H1 (cell line): ENCODE results near the gene TPP1. TPM values are rescaled to one million over a fixed set of nuclear protein-coding genes. Genes with fewer than 3 reads are reported as not detected.

Experiments
- CTCF ChIA-PET: fragments of 300-600 bp; sonication (Branson Sonifier 250); formaldehyde crosslinking; loops from one replicate; lab custom pipeline; 2021; ENCODE audit not compliant: partially characterized antibody; lab: Charles Lee
- POLR2A ChIA-PET: fragments of 300-600 bp; sonication (Branson Sonifier 250); formaldehyde crosslinking; loops from one replicate; lab custom pipeline; 2021; ENCODE audit warnings: inconsistent platforms; ENCODE audit not compliant: partially characterized antibody; lab: Charles Lee
- DNase-seq, 2 experiments: peaks; one replicate each; pipeline versions ENCODE4 v3.0.0 to v3.0.0-alpha.2; 2010 to 2022; ENCODE audit warnings: low spot score in 2 of 2, low read depth in 1 of 2, mixed read lengths in 1 of 2
- FAIRE-seq: peaks from 2 replicates; lab custom pipeline; 2011; peaks lifted over from hg19 to GRCh38; lab: Jason Lieb, UNC
- H2AFZ ChIP-seq: 2 replicates; pipeline ENCODE4 v1.8.1; 2012; ENCODE audit warnings: low read length, inconsistent platforms
- H2AK5ac ChIP-seq: 2 replicates; pipeline ENCODE4 v1.6.1; 2013; ENCODE audit warnings: low read depth, low read length
- H2BK120ac ChIP-seq: replicated peaks from 2 replicates; pipeline ENCODE3; 2013; ENCODE audit warnings: low read depth, low read length, inconsistent platforms
- H2BK12ac ChIP-seq: 2 replicates; pipeline ENCODE4 v1.6.1; 2013; ENCODE audit warnings: low read depth, low read length
- H2BK15ac ChIP-seq: 2 replicates; pipeline ENCODE4 v1.6.1; 2013; ENCODE audit warnings: low read length
- H2BK20ac ChIP-seq: 2 replicates; pipeline ENCODE4 v1.6.1; 2013; ENCODE audit warnings: low read length
- H2BK5ac ChIP-seq: 2 replicates; pipeline ENCODE4 v1.6.1; 2013; ENCODE audit warnings: low read depth, low read length
- H3K14ac ChIP-seq: 2 replicates; pipeline ENCODE4 v1.6.1; 2013; ENCODE audit warnings: inconsistent platforms; ENCODE audit not compliant: insufficient read length
- H3K18ac ChIP-seq: 2 replicates; pipeline ENCODE4 v1.6.1; 2013; ENCODE audit warnings: low read length; ENCODE audit errors: extremely low read depth
- H3K23ac ChIP-seq: 2 replicates; pipeline ENCODE4 v1.6.1; 2013; ENCODE audit warnings: inconsistent platforms; ENCODE audit not compliant: insufficient read length
- H3K23me2 ChIP-seq: 2 replicates; pipeline ENCODE4 v1.6.1; 2013; ENCODE audit warnings: low read depth, low read length
- H3K27ac ChIP-seq: 2 replicates; pipeline ENCODE4 v1.6.1; 2011; ENCODE audit warnings: low read depth, low read length, inconsistent platforms
- H3K27me3 ChIP-seq, 4 experiments: replicated peaks in 1 of 4; 1 replicate in 1 of 4; 2 replicates in 3 of 4; pipeline versions ENCODE4 v1.6.1 to v1.8.1; 2011 to 2013; ENCODE audit warnings: low read length in 3 of 4, mild to moderate bottlenecking in 3 of 4, inconsistent platforms in 2 of 4, mixed read lengths in 2 of 4, moderate library complexity in 1 of 4; ENCODE audit not compliant: control insufficient read depth in 3 of 4, insufficient read depth in 3 of 4; ENCODE audit errors: extremely low read depth in 1 of 4
- H3K36me3 ChIP-seq, 4 experiments: 2 replicates each; pipeline versions ENCODE4 v1.6.1 to v1.8.1; 2011 to 2013; ENCODE audit warnings: mild to moderate bottlenecking in 4 of 4, low read length in 3 of 4, moderate library complexity in 2 of 4, control low read depth in 1 of 4, inconsistent platforms in 1 of 4; ENCODE audit not compliant: insufficient read depth in 4 of 4, control insufficient read depth in 2 of 4
- H3K4ac ChIP-seq: replicated peaks from 2 replicates; pipeline ENCODE3; 2013; ENCODE audit warnings: low read length, low read depth, mixed read lengths, inconsistent platforms; ENCODE audit not compliant: insufficient read length
- H3K4me1 ChIP-seq, 4 experiments: replicated peaks in 1 of 4; 1 replicate in 1 of 4; 2 replicates in 3 of 4; pipeline versions ENCODE4 v1.6.1 to v1.8.1; 2011 to 2013; ENCODE audit warnings: low read length in 3 of 4, inconsistent platforms in 2 of 4, mixed read lengths in 1 of 4; ENCODE audit not compliant: insufficient read depth in 4 of 4, control insufficient read depth in 3 of 4
- H3K4me2 ChIP-seq, 2 experiments: 2 replicates each; pipeline versions ENCODE4 v1.6.1 to v1.8.1; 2011 to 2013; ENCODE audit warnings: low read depth in 2 of 2, low read length in 2 of 2, control low read depth in 1 of 2, inconsistent platforms in 1 of 2, mild to moderate bottlenecking in 1 of 2; ENCODE audit not compliant: insufficient read depth in 1 of 2
- H3K4me3 ChIP-seq, 4 experiments: fragments of 200-600, 300-600 bp in 1 of 4; sonication (generic), shearing (Covaris generic), sonication (Bioruptor Twin) in 1 of 4; 2 replicates each; pipeline versions ENCODE4 v1.5.1 to v1.8.1; 2011 to 2016; ENCODE audit warnings: low read length in 4 of 4, low read depth in 3 of 4, control low read depth in 2 of 4, inconsistent platforms in 2 of 4, mild to moderate bottlenecking in 2 of 4, mixed read lengths in 1 of 4, moderate library complexity in 1 of 4; ENCODE audit not compliant: insufficient read depth in 2 of 4; ENCODE audit errors: extremely low read depth in 1 of 4
- H3K56ac ChIP-seq: replicated peaks from 2 replicates; pipeline ENCODE3; 2013; ENCODE audit warnings: low read depth, mild to moderate bottlenecking, mixed read lengths, low read length, inconsistent platforms; ENCODE audit not compliant: insufficient read length
- H3K79me1 ChIP-seq: 2 replicates; pipeline ENCODE4 v1.6.1; 2013; ENCODE audit warnings: low read depth, low read length, control low read depth
- H3K79me2 ChIP-seq, 2 experiments: 2 replicates each; pipeline versions ENCODE4 v1.6.1 to v1.8.1; 2012 to 2013; ENCODE audit warnings: low read length in 2 of 2, mild to moderate bottlenecking in 2 of 2, inconsistent platforms in 1 of 2; ENCODE audit not compliant: insufficient read depth in 2 of 2, control insufficient read depth in 1 of 2
- H3K9ac ChIP-seq, 4 experiments: replicated peaks in 1 of 4; 1 replicate in 1 of 4; 2 replicates in 3 of 4; pipeline versions ENCODE4 v1.6.1 to v1.8.1; 2011 to 2013; ENCODE audit warnings: low read depth in 3 of 4, low read length in 3 of 4, control low read depth in 2 of 4, mild to moderate bottlenecking in 2 of 4, moderate library complexity in 2 of 4, inconsistent platforms in 1 of 4; ENCODE audit errors: extremely low read depth in 1 of 4
- H3K9me3 ChIP-seq, 2 experiments: 2 replicates each; pipeline versions ENCODE4 v1.6.1 to v1.8.1; 2012 to 2013; ENCODE audit warnings: mild to moderate bottlenecking in 2 of 2, moderate library complexity in 2 of 2, control low read depth in 1 of 2, inconsistent platforms in 1 of 2, low read depth in 1 of 2, low read length in 1 of 2, mixed read lengths in 1 of 2; ENCODE audit not compliant: insufficient read depth in 2 of 2
- H4K20me1 ChIP-seq, 2 experiments: replicated peaks in 1 of 2; 2 replicates each; pipeline versions ENCODE3 to v1.8.1; 2011 to 2013; ENCODE audit warnings: inconsistent platforms in 2 of 2, low read length in 2 of 2, mild to moderate bottlenecking in 1 of 2; ENCODE audit not compliant: insufficient read depth in 2 of 2, control insufficient read depth in 1 of 2
- H4K5ac ChIP-seq: 2 replicates; pipeline ENCODE4 v1.6.1; 2013; ENCODE audit warnings: low read length, low read depth, mixed read lengths, inconsistent platforms; ENCODE audit not compliant: insufficient read length
- H4K8ac ChIP-seq: 2 replicates; pipeline ENCODE4 v1.8.0; 2013; ENCODE audit warnings: mild to moderate bottlenecking, moderate library complexity, low read length, inconsistent platforms; ENCODE audit not compliant: insufficient read depth; ENCODE audit errors: extremely low read depth
- H4K91ac ChIP-seq: replicated peaks from 2 replicates; pipeline ENCODE3; 2013; ENCODE audit warnings: low read length, mixed read lengths, inconsistent platforms; ENCODE audit not compliant: insufficient read length
- WGBS, 2 experiments: shearing (Covaris generic) in 1 of 2; methylation state at CpG; one replicate each; pipeline versions ENCODE4 v1.1.6 to v1.1.7; 2013 to 2015; ENCODE audit warnings: low lambda C conversion rate in 2 of 2, mixed read lengths in 2 of 2, inconsistent platforms in 1 of 2, low coverage in 1 of 2, missing lambda C conversion rate in 1 of 2; ENCODE audit not compliant: insufficient replicate concordance in 2 of 2, insufficient coverage in 1 of 2, insufficient read length in 1 of 2; ENCODE audit errors: extremely low coverage in 1 of 2, missing lambda C conversion rate in 1 of 2; 5-methylcytosine and 5-hydroxymethylcytosine counted together
- polyA plus RNA-seq, 7 experiments: library from polyadenylated mRNA; depleted of rRNA in 3 of 7; stranded (reverse) in 5 of 7; unstranded in 2 of 7; fragments of >200 nt in 5 of 7; fragments of 200-250 nt in 2 of 7; gene quantifications; 1 replicate in 5 of 7; 2 replicates in 1 of 7; 4 replicates in 1 of 7; pipeline versions ENCODE4 v1.2.1 to v1.2.3, GENCODE V29; 2011 to 2013; ENCODE audit warnings: missing spikeins in 2 of 7, mixed read lengths in 2 of 7
- total RNA-seq: library from RNA; stranded (reverse); fragmentation: NEBNext Ultra II Directional; extraction: Animal tissue kit (Norgen Biotek cat#: 25700); gene quantifications from 2 replicates; pipeline ENCODE4 v1.2.1, GENCODE V29; 2021

The TPP1 gene
- total and polyA plus RNA-seq, 2 of the 8 experiments (the other 6 are each of a cell fraction or from before 2014, with no cell fraction given): 36.1 to 77.5 TPM

DNA sequence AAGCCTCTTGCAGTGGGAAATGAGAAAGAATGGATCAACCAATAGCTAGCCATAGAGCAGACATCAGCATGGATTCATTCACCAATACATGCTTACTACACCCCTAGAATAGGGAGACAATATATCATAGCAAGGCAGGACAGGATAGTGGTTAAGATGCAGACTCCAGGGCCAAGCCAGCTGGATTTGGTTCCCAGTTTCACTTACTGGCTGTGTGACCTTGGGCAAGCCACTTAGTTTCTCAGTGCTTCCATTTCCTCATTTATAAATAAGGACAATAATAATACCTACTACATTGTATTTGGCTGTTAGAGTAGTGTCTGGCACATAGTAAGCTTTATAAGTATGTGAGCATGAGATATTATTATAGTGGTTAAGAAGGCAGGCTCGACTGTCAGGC is 29.3 kb upstream of the TPP1 start:
- H3K4me1 ChIP-seq: peaks cover 3 to 10% (median 5%) of the 10 kb centered on the region in 4 experiments; a peak in 6 of 7 replicates
- no peak overlapping the region for H4K91ac ChIP-seq

More for the DNA sequence above, 29.3 kb upstream of the TPP1 start:
- Histone ChIP-seq H3K23me2 (no peaks in the 10 kb centered on the region), H3K4ac (no peak overlapping the region), H4K8ac (no peak overlapping the region), H3K56ac (no peak overlapping the region), H3K27ac (no peak overlapping the region), H2BK20ac (no peak overlapping the region), H3K18ac (no peak overlapping the region), H3K79me2 (no peaks in the 10 kb centered on the region), H3K14ac (no peak overlapping the region), H3K79me1 (no peaks in the 10 kb centered on the region), H3K4me2 (no peak overlapping the region), H2AK5ac (no peak overlapping the region), H3K23ac (no peak overlapping the region), H2BK120ac (no peak overlapping the region), H3K4me3 (no peak overlapping the region), H2BK5ac (no peak overlapping the region), H3K9me3 (no peaks in the 10 kb centered on the region), H3K27me3 (peaks cover 0 to 4% (median 1%) of the 10 kb centered on the region in 4 experiments; a peak in 2 of 7 replicates), H2BK15ac (no peak overlapping the region; the same call in 1 of the 2 replicates), H4K20me1 (peaks cover 0 to 2% of the 10 kb centered on the region in 2 experiments), H2AFZ (no peak overlapping the region), H4K5ac (no peak overlapping the region), H3K9ac (no peak overlapping the region), H3K36me3 (no peaks in the 10 kb centered on the region), H2BK12ac (no peak overlapping the region)
- 89% methylated on average over 1 of the region's 1 CpG; no CpG with 5 or more reads in 1 of the 2 experiments for WGBS, 2 experiments
- no peak for DNase-seq
- ChIA-PET CTCF (interaction anchor here (1.4 to 3.6 kb wide), 7 partner anchors 9 to 117 kb away, joined by 3 to 9 read pairs (median 4); no protein-coding TSS in a partner anchor), POLR2A (interaction anchor here (2.5 to 2.9 kb wide), 2 partner anchors 34 to 37 kb away, joined by 12 to 15 read pairs; partner anchors contain the start of genes MRPL17 and TAF10)
- FAIRE-seq: no peak
